HG03039 (cell line): Measurements from ENCODE around the gene CERS5.
A peak's percentile ranks its signal among the peaks of the same experiment; 100 is the strongest.
"Not testable (repeated sequence)": the region's sequence is repeated elsewhere in the genome, so short reads cannot be mapped to it uniquely, and the experiment has no call there.

Source experiments
- ATAC-seq: cut with Tn5 transposase; IDR thresholded peaks from one replicate; pipeline ENCODE4 v1.9.1; 2021; ENCODE audit warnings: mild to moderate bottlenecking, moderate library complexity; ENCODE audit not compliant: unreplicated experiment

The CERS5 gene

GRCh38 chr12:50187084-50187900 lies 20.1 kb upstream of the CERS5 start:
- peak; percentile 47 for ATAC-seq

DNA sequence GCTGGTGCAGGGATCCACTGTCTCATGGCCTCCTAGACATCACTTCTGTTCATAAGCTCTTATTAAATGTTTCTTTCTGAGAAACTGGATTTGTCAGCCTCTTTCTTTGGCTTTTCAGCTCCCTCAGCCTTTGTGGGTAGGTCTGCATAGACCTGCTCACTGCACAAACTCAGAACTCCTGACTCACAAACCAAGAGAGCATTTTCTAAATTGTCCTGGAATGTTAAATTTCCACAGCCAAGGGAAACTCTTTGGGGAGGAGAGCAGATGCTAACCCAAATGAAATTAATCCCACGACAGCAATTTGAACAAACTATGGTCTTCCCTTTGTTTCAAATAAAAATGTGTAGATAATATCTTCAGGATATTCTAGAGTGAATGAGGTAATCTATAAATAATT lies 19.5 kb upstream of the CERS5 start:
- ATAC-seq = no peak

DNA sequence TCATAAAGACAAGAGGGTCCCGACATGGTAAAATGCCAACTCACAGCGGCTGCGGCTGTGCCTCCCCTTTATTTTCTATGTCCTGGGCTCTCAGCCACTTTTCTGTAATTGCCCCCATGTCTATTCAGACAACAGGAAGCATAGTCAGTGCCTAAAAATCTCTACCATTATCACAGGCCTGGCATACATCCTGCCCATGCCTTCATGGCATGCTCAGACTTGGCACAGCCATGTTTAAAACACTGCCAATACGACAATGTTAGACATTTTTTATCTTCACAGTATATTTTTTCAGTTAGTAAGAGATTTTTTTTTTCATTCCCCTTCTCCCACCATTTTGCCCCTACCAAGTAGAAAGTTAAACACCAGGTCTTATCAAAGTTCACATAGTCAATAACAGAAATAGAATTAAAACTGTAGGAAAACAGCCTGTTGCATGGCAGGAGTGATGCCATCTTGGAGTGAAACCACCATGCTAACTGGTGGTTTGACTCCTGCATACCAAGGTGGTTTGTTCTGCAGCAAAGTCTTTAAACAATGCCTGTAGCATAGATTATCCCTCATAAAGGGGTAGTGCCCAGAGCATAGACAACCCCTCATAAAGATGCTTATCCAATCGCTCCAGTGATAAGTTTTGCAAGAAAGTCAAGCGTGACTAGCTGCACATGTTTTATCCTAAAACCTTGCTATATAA lies 18.9 kb upstream of the CERS5 start:
- no peak for ATAC-seq

DNA sequence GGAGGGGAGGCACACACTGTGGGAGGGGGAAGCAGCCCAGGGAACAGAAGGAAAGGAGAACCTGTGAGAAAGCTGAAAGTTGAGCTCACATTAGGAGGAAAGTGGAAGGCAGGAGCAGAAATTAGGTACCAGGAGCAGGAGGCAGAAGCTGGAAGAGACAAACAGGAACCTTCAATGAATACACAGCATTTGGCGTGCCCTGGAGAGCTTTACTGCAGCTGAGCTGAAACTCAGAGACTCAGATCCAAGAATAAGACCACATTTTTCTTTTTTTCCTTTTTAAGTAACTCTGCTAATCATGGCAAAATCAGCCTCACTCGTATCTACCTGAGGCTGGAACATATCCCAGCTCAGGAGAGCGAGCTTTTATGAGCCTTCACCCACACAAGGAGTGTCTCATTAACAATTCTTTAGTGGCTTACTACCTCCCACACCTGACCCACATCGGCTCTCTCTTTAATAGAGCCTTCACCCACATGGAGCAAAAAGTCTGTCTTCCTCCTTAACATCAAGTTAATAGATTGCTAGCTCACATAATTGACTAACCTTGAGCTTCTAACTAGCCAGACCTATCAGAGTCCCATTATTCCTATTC lies 18.2 kb upstream of the CERS5 start:
- ATAC-seq = no peak

DNA sequence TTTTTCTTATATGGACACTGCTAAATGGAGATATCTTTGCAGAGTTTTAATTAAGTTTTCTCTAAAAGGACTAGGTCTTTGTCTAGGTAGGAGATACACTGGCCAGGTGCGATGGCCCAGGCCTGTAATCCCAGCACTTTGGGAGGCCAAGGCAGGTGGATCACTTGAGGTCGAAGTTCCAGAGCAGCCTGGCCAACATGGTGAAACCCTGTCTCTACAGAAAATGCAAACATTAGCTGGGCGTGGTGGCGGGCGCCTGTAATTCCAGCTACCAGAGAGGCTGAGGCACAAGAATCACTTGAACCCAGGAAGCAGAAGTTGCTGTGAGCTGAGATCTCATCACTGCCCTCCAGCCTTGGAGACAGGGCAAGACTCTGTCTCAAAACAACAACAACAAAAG lies 17.1 kb upstream of the CERS5 start:
- ATAC-seq = no peak

- no peak for ATAC-seq
These were observed 15.3 kb upstream of the CERS5 start for GRCh38 chr12:50182461-50182860.

- no peak for ATAC-seq
These were observed 14.5 kb upstream of the CERS5 start for GRCh38 chr12:50181691-50182090.

DNA sequence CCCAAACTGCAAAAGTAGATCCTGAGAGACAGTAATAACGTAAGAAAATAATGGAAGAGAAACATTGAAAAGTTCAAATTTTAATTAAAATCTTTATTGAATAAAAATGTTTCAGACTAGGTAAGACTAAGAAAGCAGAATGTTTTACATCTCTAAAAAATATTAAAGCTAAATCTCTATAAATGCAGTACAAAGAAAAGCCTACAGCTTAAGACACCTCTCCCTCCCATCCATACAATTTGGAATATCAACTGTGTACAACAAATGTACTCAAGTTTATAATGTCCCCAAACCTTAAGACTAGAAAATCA lies 8.5 kb upstream of the CERS5 start:
- ATAC-seq = no peak

GRCh38 chr12:50174971-50175715 lies 8.0 kb upstream of the CERS5 start:
- ATAC-seq = no peak

DNA sequence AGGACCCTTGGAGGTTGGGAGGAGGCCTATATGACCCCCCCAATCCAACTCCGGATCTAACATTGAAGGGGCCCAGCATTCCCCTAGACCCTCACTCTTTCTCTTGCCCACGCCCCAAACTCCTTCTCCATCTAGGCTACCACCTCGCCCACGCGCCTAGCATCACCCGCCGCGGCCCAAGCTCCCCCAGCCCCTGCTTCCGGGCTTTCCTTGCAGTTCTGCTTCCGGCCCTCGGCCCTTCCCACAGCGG lies 445 bp downstream of the CERS5 start:
- peak; percentile 23 for ATAC-seq

DNA sequence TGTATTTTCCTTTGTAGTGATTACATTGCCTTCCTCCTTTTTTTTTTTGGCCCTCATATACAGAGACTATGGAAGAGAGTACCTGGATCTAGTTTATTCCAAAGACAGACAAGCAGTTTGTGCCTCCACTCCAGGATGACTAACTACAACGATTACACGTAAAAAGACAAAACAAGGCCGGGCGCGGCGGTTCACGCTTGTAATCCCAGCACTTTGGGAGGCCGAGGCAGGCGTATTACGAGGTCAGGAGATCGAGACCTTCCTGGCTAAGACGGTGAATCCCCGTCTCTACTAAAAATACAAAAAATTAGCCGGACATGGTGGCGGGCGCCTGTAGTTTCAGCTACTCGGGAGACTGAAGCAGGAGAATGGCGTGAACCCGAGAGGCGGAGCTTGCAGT lies 2.2 kb downstream of the CERS5 start:
- ATAC-seq = no peak

DNA sequence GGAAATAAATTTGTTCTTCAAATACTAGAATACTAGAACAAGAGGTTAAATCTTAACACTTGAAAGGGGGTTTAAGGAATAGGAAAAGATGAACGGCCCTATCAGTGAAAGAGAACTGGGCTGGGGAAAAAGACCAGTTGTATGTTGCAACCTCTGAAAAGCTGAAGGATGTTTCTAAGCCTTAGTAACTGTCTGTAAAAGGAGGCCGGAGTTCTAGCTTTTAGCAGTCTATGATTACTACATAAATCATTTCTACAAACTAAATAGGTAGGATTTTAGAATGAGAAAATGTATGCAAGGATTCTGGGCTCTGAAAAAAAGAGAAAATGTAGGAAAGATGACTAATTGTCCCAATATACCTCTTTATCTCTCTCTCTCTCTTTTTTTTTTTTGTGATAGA lies 4.9 kb downstream of the CERS5 start:
- no peak for ATAC-seq

DNA sequence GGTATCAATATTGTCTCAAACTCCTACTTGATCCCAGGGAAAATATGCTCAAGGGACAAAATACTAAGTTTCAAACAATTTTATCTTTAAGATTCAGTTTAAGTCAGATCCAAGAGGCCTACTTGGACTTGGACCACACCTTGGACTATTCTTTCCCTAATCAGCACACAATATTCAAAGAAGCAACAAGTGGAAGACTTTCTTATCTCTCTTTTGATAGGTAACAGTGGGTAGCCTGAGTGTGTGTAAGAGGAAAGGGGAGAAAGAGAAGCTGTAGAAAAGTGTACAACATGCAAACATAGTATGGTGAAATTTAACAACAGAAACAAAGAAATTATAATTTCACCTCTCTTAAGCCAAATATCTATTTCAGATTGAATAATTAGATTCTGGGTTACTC lies 6.5 kb downstream of the CERS5 start:
- no peak for ATAC-seq

DNA sequence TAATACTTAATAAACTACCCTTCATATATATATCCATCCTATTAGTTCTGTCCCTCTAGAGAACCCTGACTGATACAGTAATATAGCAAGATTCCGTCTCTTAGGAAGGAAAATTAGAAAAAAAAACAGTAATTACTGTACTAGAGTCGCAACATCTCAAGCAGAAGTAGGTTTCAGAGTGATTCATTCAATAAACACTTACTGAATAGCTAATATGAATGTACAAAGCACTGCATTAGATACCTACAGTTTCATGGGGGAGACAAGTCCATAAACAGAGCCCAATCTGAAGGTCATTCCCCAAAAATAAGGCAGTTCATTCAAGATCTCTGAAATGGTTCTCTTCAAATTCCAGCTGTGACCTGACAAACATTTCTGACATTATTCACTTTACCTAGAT lies 9.9 kb downstream of the CERS5 start:
- no peak for ATAC-seq

DNA sequence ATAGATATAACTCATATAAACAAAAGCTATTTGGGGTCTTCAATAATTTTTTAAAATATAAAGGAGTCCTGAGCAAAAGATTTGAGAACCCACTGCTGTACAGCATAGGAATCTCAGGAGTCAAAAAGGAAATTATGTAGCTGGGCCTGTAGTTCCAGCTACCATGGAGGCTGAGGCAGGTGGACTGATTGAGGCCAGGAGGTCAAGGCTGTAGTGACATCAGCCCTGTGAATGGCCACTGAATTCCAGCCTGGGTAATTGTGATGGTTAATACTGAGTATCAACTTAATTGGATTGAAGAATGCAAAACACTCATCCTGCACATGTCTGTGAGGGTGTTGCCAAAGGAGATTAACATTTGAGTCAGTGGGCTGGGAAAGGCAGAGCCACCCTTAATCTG lies 10.5 kb downstream of the CERS5 start:
- ATAC-seq = no peak

- ATAC-seq = not testable (repeated sequence)
These were observed 12.2 kb downstream of the CERS5 start for GRCh38 chr12:50154947-50155346.

DNA sequence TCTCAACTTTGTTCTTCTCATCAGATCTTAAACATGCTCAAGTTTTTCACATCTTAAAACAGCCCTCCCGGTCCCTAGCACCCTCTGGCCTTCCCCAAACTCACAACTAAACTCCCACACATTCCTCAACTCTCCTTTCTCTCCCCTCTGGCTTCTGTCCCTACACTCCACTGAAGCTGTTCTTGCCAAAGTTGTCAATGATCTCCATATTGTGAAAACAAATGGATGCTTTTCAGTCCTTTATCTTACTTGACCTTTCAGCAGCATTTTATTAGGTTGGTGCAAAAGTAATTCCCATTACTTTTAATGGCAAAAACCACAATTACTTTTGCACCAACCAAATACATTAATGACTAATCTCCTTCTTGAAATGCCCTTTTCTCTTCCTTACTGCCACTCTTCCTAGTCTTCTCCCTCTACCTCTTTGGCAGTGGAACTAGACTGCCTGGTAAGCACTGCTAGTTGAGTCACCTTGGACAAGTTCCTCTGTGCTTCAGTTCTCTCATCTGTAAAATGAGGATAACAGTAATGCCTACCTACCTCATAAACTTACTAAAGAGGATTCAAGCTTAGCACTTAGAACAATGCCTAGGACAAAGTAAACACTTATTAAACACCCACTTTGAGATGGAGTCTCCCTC lies 16.0 kb downstream of the CERS5 start:
- ATAC-seq = no peak

- ATAC-seq = no peak
These were observed 17.9 kb downstream of the CERS5 start for GRCh38 chr12:50149311-50149710.

GRCh38 chr12:50148011-50148410 lies 19.2 kb downstream of the CERS5 start:
- not testable (repeated sequence) for ATAC-seq

DNA sequence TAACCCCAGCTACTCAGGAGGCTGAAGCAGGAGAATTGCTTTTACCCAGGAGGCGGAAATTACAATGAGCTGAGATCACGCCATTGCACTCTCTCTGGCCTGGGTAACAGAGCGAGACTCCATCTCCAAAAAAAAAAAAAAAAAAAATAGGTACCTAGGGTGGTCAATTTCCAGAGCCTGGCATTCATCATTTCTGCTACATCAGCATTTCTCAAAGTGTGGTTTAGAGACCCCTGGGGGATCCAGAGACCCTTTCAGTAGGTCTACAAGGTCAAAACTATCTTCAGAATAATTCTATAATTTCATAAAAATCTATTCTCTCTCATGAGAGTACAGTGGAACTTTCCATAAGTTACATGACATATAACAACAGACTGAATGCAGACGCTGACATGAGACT lies 19.9 kb downstream of the CERS5 start:
- ATAC-seq = no peak

DNA sequence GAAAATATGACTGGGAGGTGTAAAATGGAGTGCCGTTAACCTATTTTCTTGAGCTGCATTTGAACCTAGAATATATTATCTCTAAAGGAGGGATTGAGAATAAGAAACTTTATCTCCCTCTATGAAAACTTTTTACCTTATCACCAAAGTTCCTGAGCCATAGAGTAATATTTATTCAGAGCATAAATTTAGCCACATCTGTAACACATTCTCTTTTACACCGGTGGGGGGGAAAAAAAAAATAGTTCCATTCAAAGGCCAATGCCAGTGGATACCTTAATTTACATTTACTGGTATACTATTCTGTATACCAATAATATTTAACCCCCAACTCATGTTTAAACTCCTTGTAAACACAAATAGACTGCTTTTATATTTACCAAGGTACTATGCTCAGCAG lies 21.7 kb downstream of the CERS5 start:
- no peak for ATAC-seq
